ENCODE data around the gene YARS2.

DNA sequence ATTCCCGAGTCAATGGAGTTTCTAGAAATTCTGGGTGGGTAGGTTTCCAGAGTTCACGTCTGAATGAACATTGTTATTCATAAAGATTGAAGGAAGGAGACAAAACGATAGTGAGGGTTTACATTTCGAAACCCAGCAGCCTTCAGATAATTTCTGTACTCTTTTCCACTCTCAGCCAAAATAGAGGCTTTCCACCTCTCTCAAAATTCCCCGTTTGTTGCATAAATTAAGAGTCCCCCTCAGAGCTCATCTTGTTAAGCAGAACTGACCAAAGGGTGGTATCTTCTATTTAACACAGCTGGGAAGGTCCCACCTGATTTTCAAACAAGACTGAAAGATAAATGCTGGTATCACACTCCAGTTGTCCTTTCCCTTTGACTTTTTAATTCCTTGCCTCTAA is 21.5 kb upstream of the YARS2 start:
- TF ChIP-seq, protein P1, sequence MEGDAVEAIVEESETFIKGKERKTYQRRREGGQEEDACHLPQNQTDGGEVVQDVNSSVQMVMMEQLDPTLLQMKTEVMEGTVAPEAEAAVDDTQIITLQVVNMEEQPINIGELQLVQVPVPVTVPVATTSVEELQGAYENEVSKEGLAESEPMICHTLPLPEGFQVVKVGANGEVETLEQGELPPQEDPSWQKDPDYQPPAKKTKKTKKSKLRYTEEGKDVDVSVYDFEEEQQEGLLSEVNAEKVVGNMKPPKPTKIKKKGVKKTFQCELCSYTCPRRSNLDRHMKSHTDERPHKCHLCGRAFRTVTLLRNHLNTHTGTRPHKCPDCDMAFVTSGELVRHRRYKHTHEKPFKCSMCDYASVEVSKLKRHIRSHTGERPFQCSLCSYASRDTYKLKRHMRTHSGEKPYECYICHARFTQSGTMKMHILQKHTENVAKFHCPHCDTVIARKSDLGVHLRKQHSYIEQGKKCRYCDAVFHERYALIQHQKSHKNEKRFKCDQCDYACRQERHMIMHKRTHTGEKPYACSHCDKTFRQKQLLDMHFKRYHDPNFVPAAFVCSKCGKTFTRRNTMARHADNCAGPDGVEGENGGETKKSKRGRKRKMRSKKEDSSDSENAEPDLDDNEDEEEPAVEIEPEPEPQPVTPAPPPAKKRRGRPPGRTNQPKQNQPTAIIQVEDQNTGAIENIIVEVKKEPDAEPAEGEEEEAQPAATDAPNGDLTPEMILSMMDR (conservative IDR thresholded peaks at IDR 0.05) = no peak
- TF ChIP-seq ZFX (IDR thresholded peaks at IDR 0.05) = no peak
